Activated CD8-positive, alpha-beta memory T cell treated with anti-CD3 and anti-CD28 coated beads for 48 hours (primary cell): ENCODE measurements around the gene KIAA1671.

ENCODE experiments used
- DNase-seq, 3 experiments: peaks; one replicate each; pipeline ENCODE4 v3.0.0-alpha.2; 2020; ENCODE audit warnings: low read depth in 2 of 3, low spot score in 2 of 3

Gene KIAA1671

GRCh38 chr22:25084405-25085107 lies 132.0 kb downstream of the KIAA1671 start:
- no peak for DNase-seq

DNA sequence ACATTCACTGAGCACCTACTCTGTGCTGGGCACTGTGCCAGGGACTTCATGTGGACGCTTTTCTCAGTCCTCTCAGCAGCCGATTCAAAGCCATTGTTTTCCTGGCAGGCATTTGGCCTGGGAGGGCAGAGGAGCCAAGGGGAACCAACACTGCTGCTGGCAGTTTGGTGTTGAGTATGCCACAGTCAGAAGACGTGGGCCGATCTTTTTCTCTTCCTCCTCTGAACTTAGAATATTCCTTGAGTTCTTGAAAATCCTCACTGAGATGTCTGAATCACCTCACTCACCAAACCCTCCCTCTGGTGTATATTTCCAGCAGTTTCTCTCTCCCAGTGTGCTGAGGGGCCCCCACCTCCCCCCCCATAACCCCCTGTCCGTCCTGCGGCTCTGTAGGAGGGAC lies 132.6 kb downstream of the KIAA1671 start:
- DNase-seq: no peak

- DNase-seq: no peak
These were observed 133.7 kb downstream of the KIAA1671 start for GRCh38 chr22:25085930-25086901.

GRCh38 chr22:25086902-25087282 lies 134.4 kb downstream of the KIAA1671 start:
- DNase-seq: no peak

DNA sequence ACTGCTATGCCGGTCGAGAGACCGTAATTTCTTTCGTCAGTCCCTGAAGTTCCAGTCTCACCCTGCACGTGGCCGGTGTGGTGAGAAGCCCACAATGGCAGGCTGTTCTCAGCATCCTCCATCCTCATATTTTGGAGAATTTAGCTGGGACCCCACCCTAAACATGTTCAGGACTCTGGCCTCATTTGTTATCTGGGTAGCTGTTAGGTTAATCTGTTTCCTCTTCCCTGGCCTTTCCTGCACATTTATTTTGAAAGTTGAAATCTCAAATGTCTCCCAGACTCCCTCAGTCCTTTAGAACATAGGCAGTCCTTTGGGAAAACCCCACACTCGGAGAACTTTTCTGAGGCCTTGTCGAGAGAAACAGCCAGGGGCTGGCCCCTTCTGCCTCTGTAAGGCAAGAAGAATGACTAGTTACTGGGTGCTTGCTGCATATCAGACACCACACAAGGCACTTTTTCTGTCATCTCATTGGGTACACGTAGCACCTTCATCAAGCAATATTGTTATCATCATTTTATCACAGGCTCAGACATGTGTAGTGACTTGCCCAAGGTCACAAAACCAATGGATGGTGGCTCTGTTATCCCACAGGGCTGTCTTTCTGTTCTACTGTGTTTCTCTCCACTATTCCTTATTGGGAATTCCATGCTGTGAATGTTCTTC lies 137.8 kb downstream of the KIAA1671 start:
- no peak for DNase-seq

- no peak for DNase-seq
These were observed 138.9 kb downstream of the KIAA1671 start for GRCh38 chr22:25091458-25091857.

DNA sequence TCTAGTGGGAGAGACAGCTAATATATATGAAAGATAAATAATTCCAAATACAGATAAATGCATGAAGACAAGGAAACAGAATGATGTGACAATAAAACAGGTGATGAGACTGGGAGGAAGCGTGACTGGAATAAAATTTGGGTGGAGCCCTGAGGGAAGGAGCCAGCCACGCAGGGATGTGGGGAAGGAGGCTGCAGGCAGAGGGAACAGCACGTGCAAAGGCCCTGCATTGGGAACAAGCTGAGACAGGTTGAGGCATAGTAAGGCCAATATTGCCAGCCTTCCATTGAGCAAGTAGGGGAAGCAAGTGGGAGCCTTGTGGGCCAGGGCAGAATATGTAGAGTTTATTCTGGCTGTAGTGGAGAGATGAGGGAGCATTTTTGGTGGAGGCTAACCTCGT lies 139.6 kb downstream of the KIAA1671 start:
- DNase-seq: no peak

DNA sequence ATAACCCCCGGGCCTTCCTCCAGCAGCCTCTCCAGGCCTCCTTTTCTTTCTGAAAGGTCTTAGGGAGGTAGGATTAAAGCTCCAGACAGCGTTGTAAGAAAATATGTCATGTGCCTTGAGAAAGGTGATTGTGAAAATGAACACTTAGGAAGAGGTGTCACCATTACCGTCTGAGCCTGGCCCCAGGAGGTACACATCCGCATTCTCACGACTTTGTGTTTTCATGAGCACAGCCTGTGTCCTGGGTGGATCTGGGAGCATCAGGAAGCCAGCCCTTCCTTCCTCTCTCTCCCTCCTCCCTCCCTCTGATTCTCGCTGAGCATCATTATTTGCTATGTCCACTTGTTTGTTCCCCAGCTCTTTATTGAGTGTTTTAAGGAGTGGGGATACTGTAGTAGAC lies 142.1 kb downstream of the KIAA1671 start:
- no peak for DNase-seq

DNA sequence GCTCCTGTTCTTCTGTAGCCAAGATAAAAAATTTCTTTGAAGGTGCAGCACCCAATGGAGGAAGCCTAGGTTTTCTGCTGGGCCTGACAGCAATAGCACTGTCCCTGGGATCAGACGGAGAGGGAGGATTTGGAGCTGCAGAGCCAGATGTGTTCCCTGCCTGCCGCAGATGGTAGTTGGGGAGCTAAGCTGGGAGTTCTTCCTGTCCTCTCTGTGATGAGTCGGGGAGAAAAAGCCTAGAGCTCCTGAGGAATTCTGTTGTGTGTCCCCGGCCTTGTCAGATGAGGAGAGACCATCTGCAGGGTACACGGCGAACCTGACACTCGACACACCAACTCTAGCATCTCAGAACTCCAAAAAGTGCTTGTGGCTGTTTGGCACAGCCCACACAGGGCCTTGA lies 143.4 kb downstream of the KIAA1671 start:
- no peak for DNase-seq

DNA sequence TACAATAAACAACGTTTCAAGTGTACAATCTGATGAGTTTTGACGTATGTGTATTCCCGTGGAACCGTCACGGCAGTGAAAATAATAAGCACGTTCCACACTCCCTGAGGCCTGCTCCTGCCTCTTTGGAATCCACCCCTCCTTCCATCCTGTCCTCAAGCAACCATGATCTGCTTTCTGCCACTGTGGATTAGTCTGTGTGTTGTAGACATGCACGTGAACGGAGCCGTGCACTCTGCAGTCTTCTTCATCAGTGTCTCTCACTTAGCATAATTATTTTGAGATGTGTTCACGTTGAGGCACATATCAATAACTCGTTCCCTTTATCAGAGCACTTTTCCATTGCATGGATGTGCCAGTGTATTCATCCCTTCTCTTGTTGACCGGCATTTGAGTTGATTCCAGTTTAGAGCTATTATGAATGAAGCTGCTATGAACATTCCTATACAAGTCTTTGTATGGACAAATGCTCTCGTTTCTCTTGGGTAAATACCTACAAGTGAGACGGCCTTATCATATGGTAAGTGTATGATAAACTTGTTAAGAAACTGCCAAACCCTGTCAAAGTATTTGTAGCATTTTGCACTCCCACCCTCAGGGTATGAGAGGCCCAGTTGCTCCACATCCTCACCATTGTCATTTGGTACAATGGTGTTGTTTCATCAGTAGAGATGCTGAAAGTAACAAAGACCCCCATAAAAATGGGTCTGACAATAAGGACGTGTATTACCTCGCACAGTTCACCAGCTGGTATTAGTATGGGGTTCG lies 144.3 kb downstream of the KIAA1671 start:
- DNase-seq: no peak

DNA sequence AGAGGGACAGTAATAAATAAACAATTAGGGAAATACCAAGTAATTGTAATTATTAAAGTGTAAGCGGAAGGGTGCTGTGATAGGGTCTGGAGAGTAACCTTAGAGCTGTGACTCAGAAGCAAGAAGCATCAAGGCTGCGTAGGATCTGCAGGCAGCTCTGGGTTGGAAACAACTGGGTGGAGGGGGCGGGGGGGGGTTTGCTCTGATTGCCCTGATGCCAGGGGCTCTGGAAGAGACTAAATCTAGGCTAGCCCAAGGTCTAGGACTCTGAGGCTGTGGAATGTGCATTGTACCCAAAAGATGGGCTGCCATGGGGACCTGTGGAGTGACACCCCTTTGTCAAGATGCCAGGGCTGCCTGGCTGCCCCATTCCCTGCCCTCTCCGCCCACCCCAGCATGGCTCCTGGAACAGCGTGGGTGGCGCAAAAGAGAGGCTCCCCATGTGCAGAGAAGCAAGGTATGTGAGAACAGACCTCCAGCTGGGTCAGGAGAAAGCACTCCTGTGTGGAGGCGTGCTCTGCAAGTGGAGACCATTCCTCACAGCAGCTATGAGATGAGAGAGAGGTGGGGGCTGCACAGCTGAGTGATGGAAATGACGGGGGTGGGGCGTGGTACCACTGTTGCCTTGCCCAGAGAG lies 146.0 kb downstream of the KIAA1671 start:
- no peak for DNase-seq

DNA sequence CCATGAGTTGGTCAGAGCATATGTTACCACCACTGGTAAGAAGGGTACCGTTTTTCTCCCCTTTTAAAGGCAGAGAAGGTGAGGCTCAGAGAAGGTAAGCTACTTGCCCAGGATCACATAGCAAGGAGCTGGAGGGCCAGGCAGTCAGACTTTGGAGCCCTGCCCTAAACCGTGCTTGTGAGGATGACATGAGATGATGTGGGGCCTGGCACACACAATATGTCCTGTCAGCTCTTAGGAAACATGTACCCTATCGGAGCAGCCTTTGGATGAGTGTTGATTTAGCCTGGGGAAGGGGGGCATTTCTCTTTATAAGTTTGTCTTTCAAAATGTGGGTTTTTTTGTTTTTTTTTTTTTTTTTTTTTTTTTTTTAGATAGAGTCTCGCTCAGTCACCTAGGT lies 146.7 kb downstream of the KIAA1671 start:
- no peak for DNase-seq

DNA sequence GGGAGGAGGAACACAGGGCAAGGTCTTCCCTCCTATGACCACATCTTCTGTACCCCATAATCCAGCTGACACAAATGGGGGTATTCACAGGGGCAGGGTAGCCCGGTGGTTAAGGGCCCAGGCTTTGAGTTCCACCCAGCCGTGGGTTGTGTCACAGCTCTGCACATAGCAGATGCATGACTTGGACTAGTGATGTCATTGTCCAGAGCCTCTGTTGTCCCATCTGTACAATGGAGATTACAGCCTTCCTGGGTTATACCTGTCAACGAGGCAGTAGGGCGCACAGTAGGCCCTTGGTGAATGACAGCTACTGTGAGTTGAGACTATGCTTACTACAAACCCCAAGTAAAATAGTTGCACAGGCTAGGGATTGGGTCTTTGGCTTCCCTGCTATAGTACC lies 147.9 kb downstream of the KIAA1671 start:
- no peak for DNase-seq

- no peak for DNase-seq
These were observed 148.4 kb downstream of the KIAA1671 start for GRCh38 chr22:25100948-25101347.

DNA sequence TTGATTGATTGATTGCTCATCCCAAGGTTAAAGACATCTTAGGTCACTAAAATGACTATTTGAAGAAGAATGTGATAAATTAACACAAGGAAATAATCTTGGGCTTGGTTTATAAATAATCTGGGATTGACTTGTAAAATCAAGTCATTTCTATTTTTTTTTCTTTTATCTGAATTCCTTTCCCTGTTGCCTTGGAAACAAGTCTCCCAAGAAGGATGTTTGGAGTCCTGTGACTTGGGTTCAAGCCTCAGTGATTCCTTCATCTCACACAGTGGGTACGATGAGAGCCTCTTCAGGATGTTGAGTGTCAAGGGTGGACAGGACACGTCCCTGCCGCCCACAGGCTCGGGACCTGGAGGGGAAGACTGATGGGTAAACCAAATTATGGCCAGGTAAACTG lies 149.0 kb downstream of the KIAA1671 start:
- DNase-seq: no peak

DNA sequence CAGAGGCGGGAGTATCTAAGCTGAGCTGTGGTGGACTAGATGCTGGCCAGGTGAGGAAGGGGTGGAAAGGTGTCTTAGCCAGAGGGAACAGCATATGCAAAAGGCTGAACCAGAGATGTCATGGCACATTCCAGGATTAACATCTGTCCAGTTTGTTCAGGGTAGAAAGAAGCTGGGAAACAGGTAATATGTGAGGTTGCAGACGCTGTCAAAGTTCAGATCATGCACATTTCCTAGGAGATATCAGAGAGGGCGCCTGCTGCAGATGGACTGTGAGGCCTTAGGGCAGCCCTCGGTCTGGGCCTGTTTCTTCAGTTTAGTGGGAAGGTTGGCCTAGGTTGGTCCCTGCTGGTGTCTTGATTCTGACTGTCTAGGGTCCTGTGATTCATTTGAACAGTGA lies 149.5 kb downstream of the KIAA1671 start:
- DNase-seq: no peak

- no peak for DNase-seq
These were observed 150.2 kb downstream of the KIAA1671 start for GRCh38 chr22:25102722-25103121.

DNA sequence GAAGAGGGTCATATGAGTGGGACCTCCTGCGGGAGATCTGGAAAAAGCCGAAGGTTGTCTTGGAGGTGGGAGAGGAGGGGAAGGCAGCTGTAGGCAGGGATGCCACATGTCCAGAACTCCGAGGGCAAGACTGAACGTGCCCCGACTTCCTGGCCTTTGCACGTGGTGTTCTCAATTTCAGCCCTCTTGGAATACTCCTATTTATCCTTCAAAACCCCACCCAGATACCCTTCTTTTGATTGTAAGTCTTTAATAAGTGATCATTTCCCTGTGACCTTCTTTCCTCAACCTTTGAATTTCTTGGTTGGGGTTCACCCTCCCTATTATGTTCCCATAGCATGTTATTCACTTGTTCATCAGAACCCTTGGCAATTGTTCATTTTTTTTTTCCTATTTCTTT lies 151.9 kb downstream of the KIAA1671 start:
- DNase-seq: no peak

DNA sequence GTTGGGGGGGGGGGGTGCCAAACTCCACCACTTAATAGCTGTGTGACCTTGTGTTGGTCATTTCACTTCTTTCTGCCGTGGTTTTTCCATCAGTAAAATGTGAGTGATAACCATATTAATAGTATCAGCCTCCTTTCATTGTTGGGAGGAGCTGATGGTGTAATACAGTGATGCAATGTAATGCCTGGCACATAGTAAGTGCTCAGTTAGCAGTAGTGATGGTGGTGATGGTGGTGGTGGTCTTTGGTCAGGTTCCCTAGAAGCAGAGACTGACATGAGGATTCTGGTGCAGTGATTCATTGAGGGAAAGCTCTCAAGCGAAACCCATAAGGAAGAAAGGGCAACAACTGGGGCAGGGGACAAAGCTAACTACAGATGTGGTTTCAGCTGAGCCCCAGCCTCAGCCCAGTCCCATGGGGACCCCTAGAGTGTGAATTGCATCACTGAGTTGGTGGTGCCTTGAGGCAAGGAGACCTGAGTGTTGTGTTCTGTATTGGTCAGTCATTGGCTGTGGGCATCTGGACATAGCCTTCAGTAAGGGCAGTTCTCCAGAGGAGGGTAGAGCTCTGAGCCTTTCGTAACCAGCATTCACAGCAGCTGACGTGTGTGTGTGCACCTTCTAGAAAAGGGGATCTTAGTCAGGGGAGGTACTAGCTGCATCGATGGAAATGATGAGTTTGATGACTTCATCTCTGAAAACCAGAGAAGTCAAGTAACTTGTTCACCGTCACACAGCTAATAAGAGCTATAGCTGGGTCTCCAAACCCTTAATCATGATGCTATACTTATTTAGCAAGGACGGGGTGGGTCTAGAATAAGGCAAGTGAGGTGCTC lies 153.5 kb downstream of the KIAA1671 start:
- no peak for DNase-seq
